AG04450 (cell line): ENCODE measurements around the gene ANO9. TPM values are rescaled to one million over a fixed set of nuclear protein-coding genes. Genes with fewer than 3 reads are reported as not detected.

Source experiments
- CTCF ChIA-PET: fragments of 300-600, 350-600 bp; formaldehyde crosslinking; extraction: SDS; loops from one replicate; lab custom pipeline; 2022; ENCODE audit warnings: antibody characterized with exemption, inconsistent platforms; lab: Charles Lee
- POLR2A ChIA-PET: fragments of 350-600 bp; formaldehyde crosslinking; extraction: SDS; loops from one replicate; lab custom pipeline; 2021; ENCODE audit warnings: antibody characterized with exemption, inconsistent platforms; lab: Yijun Ruan, JAX
- DNase-seq: peaks from one replicate; pipeline ENCODE4 v3.0.0-alpha.2; 2011; ENCODE audit warnings: low read depth, low spot score
- H3K27ac ChIP-seq: one replicate; pipeline ENCODE4 v1.5.1; 2012; ENCODE audit warnings: low read depth, low read length, control low read depth
- H3K27me3 ChIP-seq: one replicate; pipeline ENCODE4 v1.6.0; 2012; ENCODE audit warnings: low read length; ENCODE audit not compliant: control insufficient read depth, insufficient read depth
- H3K4me3 ChIP-seq: 2 replicates; pipeline ENCODE4 v1.5.1; 2011; ENCODE audit warnings: mild to moderate bottlenecking, low read depth, low read length, control low read depth
- H3K9me3 ChIP-seq: 2 replicates; pipeline ENCODE4 v1.5.1; 2012; ENCODE audit warnings: low read length; ENCODE audit not compliant: control insufficient read depth, insufficient read depth
- polyA plus RNA-seq: library from polyadenylated mRNA; depleted of rRNA; stranded (reverse); fragments of >200 nt; gene quantifications from 2 replicates; pipeline ENCODE4 v1.2.3, GENCODE V29; 2011
- TF ChIP-seq, protein P1 (sequence below): IDR thresholded peaks from 2 replicates; pipeline ENCODE4 v1.5.1; 2011; ENCODE audit warnings: low read depth, low read length, control low read depth, inconsistent platforms

ANO9 gene
- polyA plus RNA-seq, 1 experiment = 0.10 TPM

DNA sequence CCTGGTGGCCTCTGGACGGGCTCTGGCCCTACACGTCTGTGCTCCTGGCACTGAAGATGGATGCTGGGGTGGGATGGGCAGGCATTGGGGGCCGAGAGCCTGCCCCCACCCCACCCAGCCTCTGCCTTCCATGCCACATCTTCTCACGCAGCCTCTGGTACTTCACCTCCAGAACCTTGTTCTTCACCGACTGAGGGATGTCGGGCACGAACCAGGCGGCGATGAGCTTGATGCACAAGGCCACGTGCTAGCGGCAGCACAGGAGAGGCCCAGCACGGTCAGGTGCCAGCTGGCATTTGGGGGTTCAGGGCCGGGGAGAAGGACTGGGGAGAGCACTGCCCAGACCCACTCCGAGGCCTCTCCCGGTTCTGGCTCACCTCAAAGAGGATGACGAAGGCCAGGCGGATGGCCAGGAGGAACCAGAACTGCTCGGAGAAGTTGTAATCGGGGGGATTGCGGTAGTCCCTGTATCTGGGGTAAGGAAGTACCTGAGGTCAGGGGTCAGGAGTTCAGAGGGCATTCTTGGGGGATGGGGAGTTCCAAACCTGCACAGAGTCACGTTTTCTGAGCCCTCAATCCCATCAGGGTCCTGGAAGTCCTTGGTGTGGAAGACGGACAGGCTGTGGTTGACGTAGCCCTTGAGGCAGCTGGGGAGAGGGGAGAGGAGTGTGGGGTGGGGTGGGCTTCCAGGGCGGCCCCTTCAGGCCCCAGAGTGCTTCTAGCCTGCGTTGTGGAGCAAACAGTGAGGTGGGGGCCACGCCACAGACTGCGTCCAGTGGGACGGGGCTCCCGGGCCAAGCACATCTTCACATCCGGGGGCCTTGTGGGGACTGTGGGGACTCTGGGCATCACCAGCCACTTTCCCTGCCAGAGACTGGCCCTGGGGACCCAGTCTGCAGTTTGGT lies 23.2 kb downstream of the ANO9 start:
- Histone ChIP-seq H3K4me3 (no peak overlapping the region), H3K27ac (no peak overlapping the region), H3K27me3 (peaks cover 27% of the 10 kb centered on the region), H3K9me3 (no peaks in the 10 kb centered on the region; the same call in 1 of the 2 replicates)
- ChIA-PET POLR2A (no interaction called here), CTCF (no interaction called here)
- TF ChIP-seq, protein P1, sequence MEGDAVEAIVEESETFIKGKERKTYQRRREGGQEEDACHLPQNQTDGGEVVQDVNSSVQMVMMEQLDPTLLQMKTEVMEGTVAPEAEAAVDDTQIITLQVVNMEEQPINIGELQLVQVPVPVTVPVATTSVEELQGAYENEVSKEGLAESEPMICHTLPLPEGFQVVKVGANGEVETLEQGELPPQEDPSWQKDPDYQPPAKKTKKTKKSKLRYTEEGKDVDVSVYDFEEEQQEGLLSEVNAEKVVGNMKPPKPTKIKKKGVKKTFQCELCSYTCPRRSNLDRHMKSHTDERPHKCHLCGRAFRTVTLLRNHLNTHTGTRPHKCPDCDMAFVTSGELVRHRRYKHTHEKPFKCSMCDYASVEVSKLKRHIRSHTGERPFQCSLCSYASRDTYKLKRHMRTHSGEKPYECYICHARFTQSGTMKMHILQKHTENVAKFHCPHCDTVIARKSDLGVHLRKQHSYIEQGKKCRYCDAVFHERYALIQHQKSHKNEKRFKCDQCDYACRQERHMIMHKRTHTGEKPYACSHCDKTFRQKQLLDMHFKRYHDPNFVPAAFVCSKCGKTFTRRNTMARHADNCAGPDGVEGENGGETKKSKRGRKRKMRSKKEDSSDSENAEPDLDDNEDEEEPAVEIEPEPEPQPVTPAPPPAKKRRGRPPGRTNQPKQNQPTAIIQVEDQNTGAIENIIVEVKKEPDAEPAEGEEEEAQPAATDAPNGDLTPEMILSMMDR = no peak
- DNase-seq = no peak

DNA sequence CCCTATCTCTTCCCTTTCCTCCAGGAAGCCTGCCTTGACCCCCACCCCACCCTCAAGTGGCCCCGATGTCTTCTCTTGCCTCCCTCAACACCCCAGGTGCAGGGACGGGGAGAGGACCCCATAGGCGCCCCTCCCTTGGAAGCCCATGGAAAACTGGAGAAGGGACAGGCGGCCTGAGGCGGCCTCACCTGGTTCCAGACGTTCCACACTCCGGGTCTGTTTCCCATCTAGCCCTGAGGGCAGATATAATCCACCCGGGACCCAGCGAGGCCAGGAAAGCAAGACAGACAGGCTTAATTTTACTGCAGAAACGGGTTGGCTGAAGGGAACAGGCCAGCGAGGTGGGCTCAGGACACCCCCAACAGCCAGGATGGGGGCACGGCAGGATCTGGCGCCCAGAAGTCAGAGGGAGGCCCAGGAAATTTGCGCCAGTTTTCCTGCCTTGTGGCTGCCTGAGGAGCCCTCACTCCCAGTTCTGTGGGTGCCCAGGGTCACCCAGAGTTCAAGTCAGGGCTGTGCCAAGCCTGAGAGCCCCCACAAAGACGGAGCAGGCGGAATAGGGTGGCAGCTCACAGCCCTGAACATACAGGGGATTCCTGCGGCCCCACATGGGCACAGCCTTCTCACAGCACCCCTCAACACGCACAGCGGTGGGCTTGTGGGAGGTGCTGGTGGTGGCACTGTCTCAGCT lies 24.0 kb downstream of the ANO9 start:
- Histone ChIP-seq H3K9me3 (no peaks in the 10 kb centered on the region; the same call in 1 of the 2 replicates), H3K27ac (no peak overlapping the region), H3K4me3 (no peak overlapping the region), H3K27me3 (peaks cover 27% of the 10 kb centered on the region)
- ChIA-PET POLR2A (interaction anchor here (1.0 kb wide), 1 partner anchor 89 kb away, joined by 3 read pairs; no protein-coding TSS in a partner anchor), CTCF (no interaction called here)
- TF ChIP-seq, protein P1 = no peak
- DNase-seq = no peak

DNA sequence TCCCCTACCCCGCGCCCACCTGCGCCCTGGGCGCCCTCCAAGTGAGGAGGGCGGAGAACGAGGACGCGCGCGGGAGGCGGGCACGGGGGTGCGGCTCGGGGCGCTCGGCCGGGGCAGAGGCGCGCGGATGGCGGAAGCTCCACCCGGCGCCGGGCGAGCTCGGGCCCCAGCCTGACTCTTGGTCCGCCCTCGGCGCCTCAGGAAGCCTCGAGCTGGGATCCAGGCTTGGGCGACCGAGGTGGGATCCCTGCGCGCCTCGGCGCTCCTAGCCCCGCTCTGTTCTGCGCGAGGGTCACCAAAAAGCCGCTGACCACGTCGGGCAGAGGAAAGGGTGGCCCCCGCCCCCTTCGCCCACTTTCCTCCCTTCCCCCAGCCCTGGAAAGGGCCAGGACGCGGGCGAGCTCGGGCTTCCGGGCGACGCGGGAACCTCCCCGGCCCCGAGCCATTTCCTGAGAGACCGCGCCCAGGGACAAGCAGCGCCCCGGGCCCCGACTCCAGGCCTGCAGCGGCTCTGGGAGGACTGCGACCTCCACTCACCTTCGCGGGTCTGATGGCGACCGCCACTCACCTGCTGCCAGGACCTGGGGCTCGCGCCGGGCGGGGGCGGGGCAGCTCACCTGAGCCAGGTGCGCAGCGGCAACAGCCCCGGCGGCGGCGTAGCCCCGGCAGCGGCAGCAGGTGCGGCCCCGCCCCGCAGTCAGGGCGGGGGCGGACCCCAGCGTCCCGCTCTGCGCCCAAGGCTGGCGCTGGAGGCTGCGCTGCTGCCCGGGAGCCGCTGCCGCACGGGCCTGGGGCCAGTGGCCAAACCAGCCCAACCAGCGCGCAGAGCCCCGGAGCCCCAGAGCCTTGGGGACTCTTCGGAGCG lies 24.8 kb downstream of the ANO9 start:
- TF ChIP-seq, protein P1 = no peak
- ChIA-PET CTCF (no interaction called here), POLR2A (interaction anchor here (1.0 to 1.3 kb wide), 2 partner anchors 31 to 90 kb away, joined by 3 to 6 read pairs; no protein-coding TSS in a partner anchor)
- no peak for DNase-seq
- Histone ChIP-seq H3K27me3 (peaks cover 27% of the 10 kb centered on the region), H3K4me3 (peak overlapping the region; percentile 49), H3K27ac (no peak overlapping the region), H3K9me3 (no peaks in the 10 kb centered on the region; the same call in 1 of the 2 replicates)

DNA sequence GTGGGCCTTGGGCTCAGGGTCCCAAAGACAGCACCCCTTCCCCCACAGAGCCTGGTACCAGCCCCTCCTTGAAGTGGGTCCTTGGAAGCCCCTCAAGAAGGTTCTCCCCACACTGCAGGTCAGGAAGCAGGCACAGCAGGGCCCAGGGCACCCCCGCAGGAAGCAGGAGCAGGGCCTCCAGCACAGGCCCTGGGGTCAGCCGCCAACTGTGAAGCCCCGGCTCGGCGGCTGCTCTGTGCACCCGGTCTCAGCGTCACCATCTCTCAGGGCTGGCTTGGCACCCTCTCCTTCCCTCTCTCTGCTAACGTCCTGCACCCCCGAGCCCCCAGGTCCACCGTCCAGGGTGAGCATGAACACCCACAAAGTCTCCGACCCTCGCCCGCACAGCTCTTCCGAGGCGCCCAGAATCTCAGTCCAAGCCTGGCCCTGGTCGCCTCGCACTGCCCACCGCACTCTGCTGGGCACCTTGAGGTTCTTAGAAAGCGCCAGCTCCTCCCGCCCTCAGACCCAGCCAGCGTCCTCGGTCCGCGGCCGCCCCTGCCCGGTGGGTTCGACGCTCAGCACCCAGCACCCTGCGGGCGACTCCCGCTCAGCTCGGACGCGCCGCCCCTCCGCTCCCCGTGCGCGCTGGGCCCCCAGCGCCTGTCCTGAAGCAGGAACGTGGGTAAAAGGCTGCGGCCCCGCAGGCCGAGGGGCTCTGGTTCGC lies 25.6 kb downstream of the ANO9 start:
- DNase-seq = no peak
- CTCF ChIA-PET = no interaction called here
- Histone ChIP-seq H3K4me3 (peak overlapping the region; percentile 49; the same call in 1 of the 2 replicates), H3K27ac (no peak overlapping the region), H3K27me3 (peaks cover 27% of the 10 kb centered on the region), H3K9me3 (no peaks in the 10 kb centered on the region; the same call in 1 of the 2 replicates)
- POLR2A ChIA-PET = interaction anchor here (1.0 to 1.3 kb wide), 2 partner anchors 32 to 90 kb away, joined by 3 to 6 read pairs; no protein-coding TSS in a partner anchor
- TF ChIP-seq, protein P1 = no peak
